Stomach (tissue), 4 donors: ENCODE data around the gene CCDC192.

ENCODE experiments used
- CTCF ChIP-seq, 7 experiments: fragments of 450-650 bp in 4 of 7; fragments of 200-600 bp in 3 of 7; sonication (generic) in 3 of 7; IDR thresholded peaks; one replicate each; pipeline ENCODE4 v1.5.1; 2016 to 2019; ENCODE audit warnings: antibody characterized with exemption in 7 of 7, control low read depth in 2 of 7, mild to moderate bottlenecking in 1 of 7
- EP300 ChIP-seq: sonication (generic); formaldehyde crosslinking; IDR thresholded peaks from one replicate; pipeline ENCODE4 v1.6.1; 2017; ENCODE audit warnings: antibody characterized with exemption
- POLR2A ChIP-seq, 4 donors: fragments of 450-650 bp; IDR thresholded peaks; one replicate each; pipeline ENCODE4 v1.6.1; 2016; ENCODE audit warnings: antibody characterized with exemption in 4 of 4, control low read depth in 2 of 4, mild to moderate bottlenecking in 1 of 4, moderate library complexity in 1 of 4

GRCh38 chr5:127793879-127794278, 90.7 kb downstream of the CCDC192 start:
- TF ChIP-seq CTCF (IDR thresholded peaks at IDR 0.05) (no peak), POLR2A (IDR thresholded peaks at IDR 0.05) (no peak), EP300 (no peak)
